Measurements from ENCODE around the gene BHMT2.

Gene BHMT2

DNA sequence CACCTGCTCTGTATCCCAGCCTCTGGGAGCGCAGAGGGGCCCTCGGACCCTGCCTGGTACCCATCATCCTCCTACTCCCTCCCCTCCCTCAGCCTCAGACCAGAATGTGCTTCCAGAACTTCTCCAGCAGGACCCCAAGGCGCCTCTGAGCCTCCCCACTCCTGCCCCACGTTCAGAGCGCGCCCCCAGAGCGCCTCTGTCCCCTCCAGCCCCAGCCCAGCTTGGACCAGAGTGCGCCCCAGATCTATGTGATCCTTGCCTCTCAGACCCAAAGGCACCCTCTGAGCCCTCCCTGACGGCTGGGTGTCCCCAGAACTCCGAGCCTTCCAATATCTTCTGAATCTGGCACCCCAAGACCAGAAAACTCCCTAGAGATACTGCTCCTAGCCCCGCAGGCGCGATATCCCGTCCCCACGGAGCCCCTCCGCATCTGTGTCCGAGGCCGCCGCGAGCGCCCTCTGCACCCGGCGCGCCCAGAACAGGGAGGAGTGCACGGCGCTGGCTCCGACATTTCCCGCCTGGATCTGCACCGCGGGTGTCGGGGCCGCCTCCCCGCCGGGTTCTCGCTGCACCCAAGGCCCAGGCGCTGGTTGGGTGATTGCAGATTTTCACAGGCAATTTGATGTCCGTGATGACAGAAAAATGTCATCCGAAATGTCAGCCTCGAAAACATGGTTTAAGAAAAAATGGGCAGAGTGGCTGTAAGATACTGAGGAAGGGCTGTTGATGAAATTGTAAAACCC is 42.6 kb downstream of the BHMT2 start:
- no peak overlapping the region for H3K27ac ChIP-seq (ENCODE audit: insufficient read depth, low read length, poor library complexity, severe bottlenecking)
- H3K4me1 ChIP-seq (ENCODE audit: control insufficient read depth, insufficient read depth, low read length, poor library complexity, severe bottlenecking) = no peaks in the 10 kb centered on the region
- DNase-seq = no peak
- H3K4me3 ChIP-seq (ENCODE audit: insufficient read depth, low read depth, low read length, poor library complexity, severe bottlenecking) = no peak overlapping the region
- no peaks in the 10 kb centered on the region for H3K36me3 ChIP-seq (ENCODE audit: control insufficient read depth, insufficient read depth, low read length)
- H3K27me3 ChIP-seq (replicated peaks; ENCODE audit: control insufficient read depth, insufficient read depth, low read length, poor library complexity, severe bottlenecking) = peaks cover 8% of the 10 kb centered on the region
- no peaks in the 10 kb centered on the region for H3K9me3 ChIP-seq (ENCODE audit: control insufficient read depth, low read length)

DNA sequence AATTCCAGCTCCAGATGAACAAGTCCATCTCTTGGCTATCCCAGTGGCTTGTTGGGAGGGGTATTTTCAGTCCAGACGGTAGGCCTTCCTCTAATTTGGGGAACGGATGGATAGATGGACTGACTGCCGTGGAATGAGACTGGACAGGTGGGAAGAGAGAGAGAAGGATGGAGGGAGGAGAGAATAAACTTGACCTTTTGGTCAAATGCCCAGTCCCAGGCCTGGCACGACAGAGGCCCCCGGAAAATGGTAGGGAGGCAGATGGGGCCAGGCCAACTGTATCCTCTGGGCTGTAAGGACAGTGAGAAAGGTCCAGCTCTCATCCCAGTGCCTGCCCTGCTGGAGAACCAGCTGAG is 43.1 kb downstream of the BHMT2 start:
- no peaks in the 10 kb centered on the region for H3K9me3 ChIP-seq (ENCODE audit: control insufficient read depth, low read length)
- no peak overlapping the region for H3K4me3 ChIP-seq (ENCODE audit: insufficient read depth, low read depth, low read length, poor library complexity, severe bottlenecking)
- H3K27ac ChIP-seq (ENCODE audit: insufficient read depth, low read length, poor library complexity, severe bottlenecking) = no peak overlapping the region
- H3K36me3 ChIP-seq (ENCODE audit: control insufficient read depth, insufficient read depth, low read length) = no peaks in the 10 kb centered on the region
- DNase-seq = no peak
- peaks cover 8% of the 10 kb centered on the region for H3K27me3 ChIP-seq (replicated peaks; ENCODE audit: control insufficient read depth, insufficient read depth, low read length, poor library complexity, severe bottlenecking)
- H3K4me1 ChIP-seq (ENCODE audit: control insufficient read depth, insufficient read depth, low read length, poor library complexity, severe bottlenecking) = no peaks in the 10 kb centered on the region

DNA sequence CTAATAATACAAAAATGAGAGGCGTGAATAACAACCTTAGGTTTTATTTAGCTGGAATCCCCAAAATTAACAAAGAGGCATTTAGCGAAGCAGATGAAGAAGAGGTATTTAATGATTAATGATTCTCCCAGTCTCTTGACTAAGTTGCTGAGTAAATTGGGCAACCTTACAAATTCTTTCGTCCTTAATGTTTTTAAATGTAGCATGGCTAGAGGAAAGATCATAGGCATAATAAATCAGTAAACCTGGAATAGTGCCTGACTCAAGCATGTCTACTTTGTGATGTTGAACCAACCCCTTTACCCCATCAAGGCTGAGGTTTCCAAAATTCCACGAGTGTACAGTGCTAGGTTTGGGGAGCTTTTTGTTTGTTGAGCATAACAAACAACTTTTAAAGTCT is 49.9 kb downstream of the BHMT2 start:
- no peak overlapping the region for H3K4me3 ChIP-seq (ENCODE audit: insufficient read depth, low read depth, low read length, poor library complexity, severe bottlenecking)
- H3K9me3 ChIP-seq (ENCODE audit: control insufficient read depth, low read length) = no peaks in the 10 kb centered on the region
- no peak for DNase-seq
- H3K27ac ChIP-seq (ENCODE audit: insufficient read depth, low read length, poor library complexity, severe bottlenecking) = no peak overlapping the region
- H3K4me1 ChIP-seq (ENCODE audit: control insufficient read depth, insufficient read depth, low read length, poor library complexity, severe bottlenecking) = no peaks in the 10 kb centered on the region
- H3K36me3 ChIP-seq (ENCODE audit: control insufficient read depth, insufficient read depth, low read length) = no peaks in the 10 kb centered on the region
- no peaks in the 10 kb centered on the region for H3K27me3 ChIP-seq (replicated peaks; ENCODE audit: control insufficient read depth, insufficient read depth, low read length, poor library complexity, severe bottlenecking)

DNA sequence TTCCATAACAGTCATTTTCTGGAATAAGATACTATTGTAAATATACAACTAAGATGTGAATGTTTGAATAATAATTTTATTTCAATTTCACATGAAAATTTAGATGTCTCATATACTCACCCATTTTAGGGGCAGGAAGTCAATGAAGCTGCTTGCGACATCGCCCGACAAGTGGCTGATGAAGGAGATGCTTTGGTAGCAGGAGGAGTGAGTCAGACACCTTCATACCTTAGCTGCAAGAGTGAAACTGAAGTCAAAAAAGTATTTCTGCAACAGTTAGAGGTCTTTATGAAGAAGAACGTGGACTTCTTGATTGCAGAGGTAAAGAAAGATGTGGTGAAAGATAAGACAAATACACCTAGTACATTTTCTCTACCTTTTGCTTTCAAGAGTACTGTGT is 50.7 kb downstream of the BHMT2 start:
- H3K36me3 ChIP-seq (ENCODE audit: control insufficient read depth, insufficient read depth, low read length) = no peaks in the 10 kb centered on the region
- no peaks in the 10 kb centered on the region for H3K27me3 ChIP-seq (replicated peaks; ENCODE audit: control insufficient read depth, insufficient read depth, low read length, poor library complexity, severe bottlenecking)
- no peaks in the 10 kb centered on the region for H3K4me1 ChIP-seq (ENCODE audit: control insufficient read depth, insufficient read depth, low read length, poor library complexity, severe bottlenecking)
- no peak overlapping the region for H3K27ac ChIP-seq (ENCODE audit: insufficient read depth, low read length, poor library complexity, severe bottlenecking)
- DNase-seq = no peak
- no peak overlapping the region for H3K4me3 ChIP-seq (ENCODE audit: insufficient read depth, low read depth, low read length, poor library complexity, severe bottlenecking)
- H3K9me3 ChIP-seq (ENCODE audit: control insufficient read depth, low read length) = no peaks in the 10 kb centered on the region

DNA sequence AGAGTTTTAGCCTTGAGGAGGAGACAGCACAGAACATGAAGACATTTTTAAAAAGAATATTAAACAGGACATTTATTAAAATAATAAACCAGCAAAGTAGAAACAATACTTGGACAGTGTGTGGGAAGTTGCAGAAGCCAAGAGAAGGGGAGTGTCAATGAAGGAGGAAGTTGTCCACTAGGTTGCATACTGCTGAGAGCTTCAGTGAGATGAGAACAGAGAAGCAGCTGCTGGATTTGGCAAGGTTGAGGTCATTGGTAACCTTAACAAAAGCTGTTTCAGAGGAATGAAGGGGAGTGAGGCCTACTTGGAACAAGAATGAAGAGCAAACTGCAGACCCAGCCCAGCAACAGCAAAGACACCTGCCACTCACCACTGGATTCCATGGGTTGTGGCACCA is 53.4 kb downstream of the BHMT2 start:
- no peaks in the 10 kb centered on the region for H3K9me3 ChIP-seq (ENCODE audit: control insufficient read depth, low read length)
- H3K4me1 ChIP-seq (ENCODE audit: control insufficient read depth, insufficient read depth, low read length, poor library complexity, severe bottlenecking) = no peaks in the 10 kb centered on the region
- H3K36me3 ChIP-seq (ENCODE audit: control insufficient read depth, insufficient read depth, low read length) = no peaks in the 10 kb centered on the region
- H3K27me3 ChIP-seq (replicated peaks; ENCODE audit: control insufficient read depth, insufficient read depth, low read length, poor library complexity, severe bottlenecking) = no peaks in the 10 kb centered on the region
- no peak overlapping the region for H3K4me3 ChIP-seq (ENCODE audit: insufficient read depth, low read depth, low read length, poor library complexity, severe bottlenecking)
- no peak for DNase-seq
- H3K27ac ChIP-seq (ENCODE audit: insufficient read depth, low read length, poor library complexity, severe bottlenecking) = no peak overlapping the region

DNA sequence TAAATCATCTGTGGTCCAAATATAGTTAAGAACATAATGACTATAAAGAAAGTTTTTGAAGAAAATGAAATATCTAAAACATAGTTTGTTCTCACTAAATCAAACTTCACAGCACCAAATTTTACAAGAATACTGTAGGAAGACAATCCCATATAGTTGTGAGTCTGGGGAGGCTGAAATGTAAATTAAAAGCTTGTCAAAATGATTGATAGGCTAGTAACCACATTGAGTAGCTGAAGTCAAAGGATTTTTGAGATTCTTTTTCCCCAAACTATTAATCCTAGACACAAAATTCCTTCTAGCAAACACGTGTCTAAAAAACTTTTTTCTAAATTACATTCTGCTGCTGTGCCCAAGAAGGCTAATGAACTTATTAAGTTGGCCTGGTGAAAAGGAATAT is 55.0 kb downstream of the BHMT2 start:
- Histone ChIP-seq H3K9me3 (ENCODE audit: control insufficient read depth, low read length) (no peaks in the 10 kb centered on the region), H3K4me3 (ENCODE audit: insufficient read depth, low read depth, low read length, poor library complexity, severe bottlenecking) (no peak overlapping the region), H3K27ac (ENCODE audit: insufficient read depth, low read length, poor library complexity, severe bottlenecking) (no peak overlapping the region), H3K36me3 (ENCODE audit: control insufficient read depth, insufficient read depth, low read length) (no peaks in the 10 kb centered on the region), H3K27me3 (replicated peaks; ENCODE audit: control insufficient read depth, insufficient read depth, low read length, poor library complexity, severe bottlenecking) (no peaks in the 10 kb centered on the region), H3K4me1 (ENCODE audit: control insufficient read depth, insufficient read depth, low read length, poor library complexity, severe bottlenecking) (no peaks in the 10 kb centered on the region)
- DNase-seq = no peak

DNA sequence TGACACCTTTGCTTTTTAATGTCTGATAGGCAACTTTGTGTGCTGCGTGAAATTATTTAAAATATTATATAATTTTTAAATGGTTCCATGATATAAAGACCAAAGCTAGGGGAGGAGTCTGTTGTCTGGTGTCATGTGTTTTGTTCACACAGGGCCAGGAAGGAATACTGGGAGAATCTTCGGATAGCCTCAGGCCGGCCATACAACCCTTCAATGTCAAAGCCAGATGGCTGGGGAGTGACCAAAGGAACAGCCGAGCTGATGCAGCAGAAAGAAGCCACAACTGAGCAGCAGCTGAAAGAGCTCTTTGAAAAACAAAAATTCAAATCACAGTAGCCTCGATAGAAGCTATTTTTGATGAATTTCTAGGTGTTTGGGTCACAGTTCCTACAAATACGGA is 61.2 kb downstream of the BHMT2 start:
- Histone ChIP-seq H3K27ac (ENCODE audit: insufficient read depth, low read length, poor library complexity, severe bottlenecking) (no peak overlapping the region), H3K36me3 (ENCODE audit: control insufficient read depth, insufficient read depth, low read length) (no peaks in the 10 kb centered on the region), H3K27me3 (replicated peaks; ENCODE audit: control insufficient read depth, insufficient read depth, low read length, poor library complexity, severe bottlenecking) (no peaks in the 10 kb centered on the region), H3K4me1 (ENCODE audit: control insufficient read depth, insufficient read depth, low read length, poor library complexity, severe bottlenecking) (peaks cover 8% of the 10 kb centered on the region), H3K9me3 (ENCODE audit: control insufficient read depth, low read length) (no peaks in the 10 kb centered on the region), H3K4me3 (ENCODE audit: insufficient read depth, low read depth, low read length, poor library complexity, severe bottlenecking) (no peak overlapping the region)
- no peak for DNase-seq

DNA sequence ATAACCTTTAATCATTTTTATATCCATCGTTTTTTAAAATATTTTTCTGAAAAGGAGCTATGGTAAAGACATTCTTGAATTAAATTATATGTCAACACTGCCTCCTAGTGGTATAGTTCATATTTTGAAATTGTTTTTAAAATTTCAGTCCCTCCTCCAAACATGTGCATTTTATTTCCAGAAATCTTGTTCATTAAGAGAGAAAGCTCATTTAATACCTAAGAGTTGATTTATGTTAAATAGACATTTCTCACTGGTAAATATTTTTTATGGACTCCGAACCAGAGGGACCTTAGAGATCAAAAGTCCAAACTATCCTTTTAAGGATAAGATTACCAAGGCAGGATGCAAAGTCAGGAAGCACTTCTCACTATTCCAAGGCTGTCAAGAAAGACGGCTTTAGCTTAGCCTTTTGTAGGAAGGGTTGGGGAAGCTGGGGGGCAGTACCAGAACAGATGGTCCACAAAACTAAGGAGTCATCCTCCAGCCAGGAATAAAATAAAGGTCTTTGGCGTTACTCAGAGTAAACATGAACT is 63.6 kb downstream of the BHMT2 start:
- H3K9me3 ChIP-seq (ENCODE audit: control insufficient read depth, low read length) = no peaks in the 10 kb centered on the region
- no peak overlapping the region for H3K27ac ChIP-seq (ENCODE audit: insufficient read depth, low read length, poor library complexity, severe bottlenecking)
- no peaks in the 10 kb centered on the region for H3K36me3 ChIP-seq (ENCODE audit: control insufficient read depth, insufficient read depth, low read length)
- peak overlapping the region; percentile 1 for H3K4me3 ChIP-seq (ENCODE audit: insufficient read depth, low read depth, low read length, poor library complexity, severe bottlenecking)
- no peaks in the 10 kb centered on the region for H3K27me3 ChIP-seq (replicated peaks; ENCODE audit: control insufficient read depth, insufficient read depth, low read length, poor library complexity, severe bottlenecking)
- DNase-seq = no peak
- H3K4me1 ChIP-seq (ENCODE audit: control insufficient read depth, insufficient read depth, low read length, poor library complexity, severe bottlenecking) = peaks cover 8% of the 10 kb centered on the region

DNA sequence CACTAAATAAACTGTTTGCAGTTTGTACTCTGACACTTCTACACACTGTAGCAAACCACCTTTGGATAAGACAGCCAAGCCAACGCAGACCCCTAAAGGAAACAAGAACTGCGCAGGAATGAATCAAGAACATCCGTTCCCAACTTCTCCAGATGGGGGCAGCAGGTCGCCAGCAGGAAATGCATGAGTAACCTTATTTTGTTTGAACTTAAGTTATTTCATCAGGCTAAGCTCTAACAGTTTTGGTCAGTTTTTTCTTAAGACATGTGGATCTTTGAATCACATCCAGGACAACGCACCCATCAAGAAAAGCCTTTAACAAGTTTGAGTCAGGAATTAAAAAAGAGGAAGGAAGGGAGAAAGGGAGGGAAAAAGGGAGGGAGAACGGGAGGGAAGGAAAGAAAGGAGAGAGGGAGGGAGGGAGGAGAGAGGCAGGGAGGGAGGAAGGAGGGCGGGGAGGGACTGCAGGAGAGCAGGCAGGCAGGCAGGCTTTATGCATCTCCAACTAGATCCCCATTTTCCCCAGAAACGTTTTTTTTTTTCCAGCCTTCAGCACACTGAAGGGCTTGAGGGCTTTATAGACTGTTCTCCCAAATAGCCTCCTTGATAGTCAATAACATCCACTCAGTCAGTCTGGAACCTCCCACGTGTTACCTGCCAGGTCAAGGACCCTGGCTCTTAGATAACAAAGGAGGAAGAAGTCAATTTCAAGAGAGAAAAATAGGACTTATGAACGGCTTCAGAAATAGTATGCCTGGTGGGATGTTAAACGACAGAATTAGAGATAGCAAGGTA is 64.3 kb downstream of the BHMT2 start:
- H3K27ac ChIP-seq (ENCODE audit: insufficient read depth, low read length, poor library complexity, severe bottlenecking) = no peak overlapping the region

More for the DNA sequence above, 64.3 kb downstream of the BHMT2 start:
- no peaks in the 10 kb centered on the region for H3K27me3 ChIP-seq (replicated peaks; ENCODE audit: control insufficient read depth, insufficient read depth, low read length, poor library complexity, severe bottlenecking)
- H3K4me1 ChIP-seq (ENCODE audit: control insufficient read depth, insufficient read depth, low read length, poor library complexity, severe bottlenecking) = peaks cover 8% of the 10 kb centered on the region
- H3K9me3 ChIP-seq (ENCODE audit: control insufficient read depth, low read length) = no peaks in the 10 kb centered on the region
- H3K4me3 ChIP-seq (ENCODE audit: insufficient read depth, low read depth, low read length, poor library complexity, severe bottlenecking) = no peak overlapping the region
- no peaks in the 10 kb centered on the region for H3K36me3 ChIP-seq (ENCODE audit: control insufficient read depth, insufficient read depth, low read length)
- peak; percentile 3 to 21 (median 12) for DNase-seq

Data from effector memory CD4-positive, alpha-beta T cell (primary cell).